Esophagus squamous epithelium (tissue), 5 donors: ENCODE measurements around the gene KCNJ1. TPM values are rescaled to one million over a fixed set of nuclear protein-coding genes. Genes with fewer than 3 reads are reported as not detected.

Source experiments
- DNase-seq: peaks from one replicate; lab custom pipeline; 2025; lab: John Stamatoyannopoulos, UW
- H3K27ac ChIP-seq, 4 donors: fragments of 200-600 bp; sonication (generic); one replicate each; pipeline ENCODE4 v1.5.1; 2016 to 2019; ENCODE audit warnings: mild to moderate bottlenecking in 1 of 4
- H3K27me3 ChIP-seq, 4 donors: fragments of 200-600 bp; sonication (generic); 1 replicate in 3 of 4; 2 replicates in 1 of 4; pipeline versions ENCODE4 v1.5.1 to v1.6.0; 2017 to 2021; ENCODE audit warnings: antibody characterized with exemption in 1 of 4
- H3K36me3 ChIP-seq, 3 donors: fragments of 200-600 bp; sonication (generic); one replicate each; pipeline ENCODE4 v1.5.1; 2016 to 2019
- H3K4me1 ChIP-seq, 3 donors: fragments of 200-600 bp; sonication (generic); one replicate each; pipeline ENCODE4 v1.5.1; 2017 to 2019
- H3K4me3 ChIP-seq, 4 donors: fragments of 200-600 bp; sonication (generic); 1 replicate in 3 of 4; 2 replicates in 1 of 4; pipeline ENCODE4 v1.5.1; 2016 to 2019; ENCODE audit warnings: mild to moderate bottlenecking in 2 of 4, moderate library complexity in 1 of 4
- H3K9me3 ChIP-seq, 3 donors: fragments of 200-600 bp; sonication (generic); one replicate each; pipeline ENCODE4 v1.5.1; 2016 to 2019
- POLR2A ChIP-seq, 4 donors: fragments of 450-650 bp; IDR thresholded peaks; one replicate each; pipeline ENCODE4 v1.6.1; 2017; ENCODE audit warnings: antibody characterized with exemption in 4 of 4, mild to moderate bottlenecking in 4 of 4, moderate library complexity in 3 of 4
- WGBS, 2 donors: methylation state at CpG; one replicate each; pipeline ENCODE4 v1.1.5; 2018; 5-methylcytosine and 5-hydroxymethylcytosine counted together
- intact Hi-C: fragments of 100-400 bp; cut with DNase I; formaldehyde crosslinking; loops from one replicate; pipeline ENCODE4 v1.15.0; 2022
- total RNA-seq, 4 donors: library from RNA; depleted of rRNA; stranded (reverse); fragments of >200 nt; gene quantifications; one replicate each; pipeline ENCODE4 v1.1.0, GENCODE V29; 2016
- TF ChIP-seq, protein P1 (sequence below), 6 experiments: fragments of 450-650 bp in 4 of 6; fragments of 200-600 bp in 2 of 6; sonication (generic) in 2 of 6; IDR thresholded peaks; one replicate each; pipeline ENCODE4 v1.5.1; 2016 to 2019; ENCODE audit warnings: antibody characterized with exemption in 6 of 6, mild to moderate bottlenecking in 4 of 6, moderate library complexity in 4 of 6
- donor health status: DM: yes; HTN: yes; CAD: no.

The KCNJ1 gene
- total RNA-seq, 4 donors from 2014 or later: under 0.01 to 1.3 TPM; not detected in 2

DNA sequence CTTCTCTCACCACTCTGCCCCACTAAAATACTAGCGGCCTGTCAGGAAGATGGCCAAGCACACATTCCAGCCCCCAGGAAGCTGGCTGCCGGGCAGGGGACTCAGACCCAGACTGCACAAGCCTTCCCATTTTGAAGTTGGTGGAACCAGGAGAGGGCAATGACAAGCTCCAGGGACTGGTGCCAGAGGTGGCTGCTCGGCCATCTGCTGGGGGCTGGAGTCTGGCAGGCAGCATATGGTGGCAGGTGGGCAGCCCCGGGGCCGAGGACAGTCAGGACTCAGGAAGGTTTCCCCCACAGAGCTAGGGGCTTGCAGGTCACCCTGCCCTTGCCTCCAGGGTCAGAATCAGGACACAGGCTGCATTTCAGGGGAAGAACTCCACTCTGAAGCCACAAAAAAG, 46.7 kb upstream of the KCNJ1 start:
- DNase-seq: no peak
- Histone ChIP-seq H3K9me3 (no peaks in the 10 kb centered on the region), H3K36me3 (no peaks in the 10 kb centered on the region), H3K4me1 (peaks cover 8 to 52% (median 15%) of the 10 kb centered on the region in 3 donors), H3K4me3 (no peak overlapping the region), H3K27me3 (no peaks in the 10 kb centered on the region), H3K27ac (peak overlapping the region in 1 of 4 donors; percentile 35)
- no peak for TF ChIP-seq POLR2A (IDR thresholded peaks at IDR 0.05)
- TF ChIP-seq, protein P1, sequence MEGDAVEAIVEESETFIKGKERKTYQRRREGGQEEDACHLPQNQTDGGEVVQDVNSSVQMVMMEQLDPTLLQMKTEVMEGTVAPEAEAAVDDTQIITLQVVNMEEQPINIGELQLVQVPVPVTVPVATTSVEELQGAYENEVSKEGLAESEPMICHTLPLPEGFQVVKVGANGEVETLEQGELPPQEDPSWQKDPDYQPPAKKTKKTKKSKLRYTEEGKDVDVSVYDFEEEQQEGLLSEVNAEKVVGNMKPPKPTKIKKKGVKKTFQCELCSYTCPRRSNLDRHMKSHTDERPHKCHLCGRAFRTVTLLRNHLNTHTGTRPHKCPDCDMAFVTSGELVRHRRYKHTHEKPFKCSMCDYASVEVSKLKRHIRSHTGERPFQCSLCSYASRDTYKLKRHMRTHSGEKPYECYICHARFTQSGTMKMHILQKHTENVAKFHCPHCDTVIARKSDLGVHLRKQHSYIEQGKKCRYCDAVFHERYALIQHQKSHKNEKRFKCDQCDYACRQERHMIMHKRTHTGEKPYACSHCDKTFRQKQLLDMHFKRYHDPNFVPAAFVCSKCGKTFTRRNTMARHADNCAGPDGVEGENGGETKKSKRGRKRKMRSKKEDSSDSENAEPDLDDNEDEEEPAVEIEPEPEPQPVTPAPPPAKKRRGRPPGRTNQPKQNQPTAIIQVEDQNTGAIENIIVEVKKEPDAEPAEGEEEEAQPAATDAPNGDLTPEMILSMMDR (IDR thresholded peaks at IDR 0.05): no peak
- WGBS, 2 donors: 80% methylated on average over 1 of the region's 5 CpGs; no CpG with 5 or more reads in 1 of the 2 donors
- intact Hi-C loops: no loop called here

DNA sequence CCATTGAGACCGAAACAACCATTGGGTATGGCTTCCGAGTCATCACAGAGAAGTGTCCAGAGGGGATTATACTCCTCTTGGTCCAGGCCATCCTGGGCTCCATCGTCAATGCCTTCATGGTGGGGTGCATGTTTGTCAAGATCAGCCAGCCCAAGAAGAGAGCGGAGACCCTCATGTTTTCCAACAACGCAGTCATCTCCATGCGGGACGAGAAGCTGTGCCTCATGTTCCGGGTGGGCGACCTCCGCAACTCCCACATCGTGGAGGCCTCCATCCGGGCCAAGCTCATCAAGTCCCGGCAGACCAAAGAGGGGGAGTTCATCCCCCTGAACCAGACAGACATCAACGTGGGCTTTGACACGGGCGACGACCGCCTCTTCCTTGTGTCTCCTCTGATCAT, 44.6 kb upstream of the KCNJ1 start:
- DNase-seq: no peak
- TF ChIP-seq, protein P1 (IDR thresholded peaks at IDR 0.05): no peak
- TF ChIP-seq POLR2A (IDR thresholded peaks at IDR 0.05): no peak
- Histone ChIP-seq H3K27ac (no peak overlapping the region), H3K27me3 (no peaks in the 10 kb centered on the region), H3K9me3 (no peaks in the 10 kb centered on the region), H3K4me3 (no peak overlapping the region), H3K36me3 (no peaks in the 10 kb centered on the region), H3K4me1 (peaks cover 8 to 61% (median 25%) of the 10 kb centered on the region in 3 donors)
- intact Hi-C loops: no loop called here
- WGBS, 2 donors: 94 to 96% methylated on average over 8 to 14 of the region's 18 CpGs

DNA sequence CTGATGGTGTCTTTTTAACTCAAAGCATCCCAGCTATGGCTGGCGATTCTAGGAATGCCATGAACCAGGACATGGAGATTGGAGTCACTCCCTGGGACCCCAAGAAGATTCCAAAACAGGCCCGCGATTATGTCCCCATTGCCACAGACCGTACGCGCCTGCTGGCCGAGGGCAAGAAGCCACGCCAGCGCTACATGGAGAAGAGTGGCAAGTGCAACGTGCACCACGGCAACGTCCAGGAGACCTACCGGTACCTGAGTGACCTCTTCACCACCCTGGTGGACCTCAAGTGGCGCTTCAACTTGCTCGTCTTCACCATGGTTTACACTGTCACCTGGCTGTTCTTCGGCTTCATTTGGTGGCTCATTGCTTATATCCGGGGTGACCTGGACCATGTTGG, 44.1 kb upstream of the KCNJ1 start:
- intact Hi-C loops: no loop called here
- no peaks in the 10 kb centered on the region for H3K9me3 ChIP-seq
- peaks cover 8 to 66% (median 27%) of the 10 kb centered on the region in 3 donors for H3K4me1 ChIP-seq
- DNase-seq: no peak
- no peak overlapping the region for H3K27ac ChIP-seq
- no peak overlapping the region for H3K4me3 ChIP-seq
- TF ChIP-seq, protein P1 (IDR thresholded peaks at IDR 0.05): no peak
- no peak for TF ChIP-seq POLR2A (IDR thresholded peaks at IDR 0.05)
- H3K36me3 ChIP-seq: no peaks in the 10 kb centered on the region
- 95 to 96% methylated on average over 8 to 9 of the region's 17 CpGs for WGBS, 2 donors
- H3K27me3 ChIP-seq: no peaks in the 10 kb centered on the region

DNA sequence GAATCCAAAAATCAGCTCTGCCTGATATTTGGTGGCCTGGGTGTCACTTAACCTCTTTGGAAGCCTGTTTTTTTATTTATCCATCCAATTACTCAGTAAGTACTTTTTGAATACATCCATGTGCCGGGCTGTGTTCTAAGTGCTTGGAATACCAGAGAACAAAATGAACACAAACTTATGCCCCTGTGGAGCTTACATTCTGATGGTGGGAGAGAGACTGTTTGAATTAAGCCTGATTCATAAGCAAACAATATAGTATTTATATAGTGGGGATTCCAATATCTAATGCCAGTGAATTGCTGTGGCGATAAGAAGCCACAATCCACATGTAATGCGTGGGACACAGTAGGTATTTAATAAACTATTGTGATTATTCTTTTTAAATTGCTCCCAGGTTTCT, 43.5 kb upstream of the KCNJ1 start:
- H3K27ac ChIP-seq: no peak overlapping the region
- peaks cover 9 to 72% (median 30%) of the 10 kb centered on the region in 3 donors for H3K4me1 ChIP-seq
- H3K36me3 ChIP-seq: no peaks in the 10 kb centered on the region
- H3K4me3 ChIP-seq: no peak overlapping the region
- no peaks in the 10 kb centered on the region for H3K27me3 ChIP-seq
- WGBS, 2 donors: 79 to 85% methylated on average over 3 of the region's 3 CpGs
- no peaks in the 10 kb centered on the region for H3K9me3 ChIP-seq
- intact Hi-C loops: no loop called here
- no peak for TF ChIP-seq POLR2A (IDR thresholded peaks at IDR 0.05)
- TF ChIP-seq, protein P1 (IDR thresholded peaks at IDR 0.05): no peak
- DNase-seq: no peak

DNA sequence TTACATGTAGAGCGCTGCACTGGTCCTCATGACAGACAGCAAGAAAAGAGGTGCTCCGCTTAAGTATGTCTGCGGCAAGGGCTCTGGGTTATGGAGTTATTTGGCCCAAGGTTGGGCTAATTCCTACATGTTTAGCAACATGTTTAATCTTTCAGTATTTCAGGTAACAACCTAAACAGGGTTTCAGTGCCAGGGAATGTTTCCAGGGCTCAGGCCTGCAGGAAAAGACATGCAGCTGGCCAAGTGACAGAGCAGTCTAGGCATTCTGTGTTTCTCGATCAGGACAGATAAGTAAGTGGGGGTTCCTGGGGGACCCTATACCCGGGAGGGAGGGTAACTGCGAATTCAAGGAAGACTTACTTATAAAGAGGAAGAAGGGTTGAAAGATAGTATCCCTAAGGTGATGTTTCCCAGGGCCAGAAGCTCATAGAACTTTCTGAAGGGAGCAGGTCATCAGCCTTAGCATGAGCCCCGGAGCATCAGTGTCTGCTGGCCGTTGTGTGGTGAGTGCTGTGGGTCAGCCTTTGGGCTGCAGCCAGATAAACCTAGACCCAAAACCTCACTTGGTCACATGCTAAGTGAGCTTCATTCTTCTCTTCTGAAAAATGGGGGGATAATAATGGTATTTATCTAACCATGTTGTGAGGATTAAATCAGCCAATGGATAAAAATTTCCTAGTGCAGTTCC, 42.5 kb upstream of the KCNJ1 start:
- no peaks in the 10 kb centered on the region for H3K36me3 ChIP-seq
- peaks cover 15 to 73% (median 24%) of the 10 kb centered on the region in 3 donors for H3K4me1 ChIP-seq
- H3K27ac ChIP-seq: peak overlapping the region in 3 of 4 donors; percentile 15 to 60 (median 36)
- no peaks in the 10 kb centered on the region for H3K9me3 ChIP-seq
- peaks cover 0 to 6% (median 0%) of the 10 kb centered on the region in 4 donors for H3K27me3 ChIP-seq
- 37 to 40% methylated on average over 8 of the region's 8 CpGs for WGBS, 2 donors
- intact Hi-C loops: no loop called here
- no peak for DNase-seq
- no peak overlapping the region for H3K4me3 ChIP-seq
- TF ChIP-seq POLR2A (IDR thresholded peaks at IDR 0.05): no peak
- TF ChIP-seq, protein P1 (IDR thresholded peaks at IDR 0.05): no peak
